Spinal cord (tissue), 10 donors: ENCODE results near the gene PPP2R1B. TPM values are rescaled to one million over a fixed set of nuclear protein-coding genes. Genes with fewer than 3 reads are reported as not detected.

Experiments
- DNase-seq, 6 donors: peaks; one replicate each; pipeline versions ENCODE4 v3.0.0 to v3.0.0-alpha.2; 2013 to 2015; ENCODE audit warnings: low spot score in 6 of 6, low read depth in 4 of 6
- H3K27ac ChIP-seq: one replicate; pipeline ENCODE4 v1.5.1; 2013; ENCODE audit warnings: low read depth, low read length, control low read depth
- H3K27me3 ChIP-seq: one replicate; pipeline ENCODE4 v1.6.1; 2013; ENCODE audit warnings: low read length; ENCODE audit not compliant: control insufficient read depth, insufficient read depth
- H3K36me3 ChIP-seq: one replicate; pipeline ENCODE4 v1.6.1; 2013; ENCODE audit warnings: low read length; ENCODE audit not compliant: control insufficient read depth, insufficient read depth
- H3K4me1 ChIP-seq: one replicate; pipeline ENCODE4 v1.6.1; 2013; ENCODE audit warnings: low read length; ENCODE audit not compliant: control insufficient read depth, insufficient read depth
- H3K4me3 ChIP-seq: one replicate; pipeline ENCODE4 v1.5.1; 2013; ENCODE audit warnings: low read depth, low read length, control low read depth
- H3K9me3 ChIP-seq: one replicate; pipeline ENCODE4 v1.6.1; 2013; ENCODE audit warnings: low read length; ENCODE audit not compliant: control insufficient read depth, insufficient read depth
- WGBS: methylation state at CpG from one replicate; pipeline ENCODE4 v1.1.5; 2013; ENCODE audit warnings: missing lambda C conversion rate; ENCODE audit not compliant: insufficient coverage; 5-methylcytosine and 5-hydroxymethylcytosine counted together
- polyA plus RNA-seq, 2 donors: library from polyadenylated mRNA; unstranded; fragments of 120-200 nt; gene quantifications; one replicate each; pipeline ENCODE4 v1.2.1, GENCODE V29; 2013; ENCODE audit not compliant: insufficient read length in 2 of 2
- total RNA-seq, 2 donors: library from RNA; depleted of rRNA in 1 of 2; stranded (reverse); fragments of 120-200 nt in 1 of 2; fragments of >200 nt in 1 of 2; gene quantifications; one replicate each; pipeline versions ENCODE4 v1.2.3 to v1.2.4, GENCODE V29; 2013 to 2014
- donor health status: healthy.

PPP2R1B gene
- total and polyA plus RNA-seq, 4 donors: 17.4 to 45.1 (median 23.1) TPM

GRCh38 chr11:111761036-111761435 is 5.2 kb downstream of the PPP2R1B start:
- H3K4me1 ChIP-seq: no peaks in the 10 kb centered on the region
- peak in 1 of 6 donors; percentile 91 for DNase-seq
- H3K27me3 ChIP-seq: no peaks in the 10 kb centered on the region
- H3K4me3 ChIP-seq: no peak overlapping the region
- H3K27ac ChIP-seq: no peak overlapping the region
- no peaks in the 10 kb centered on the region for H3K9me3 ChIP-seq
- H3K36me3 ChIP-seq: peaks cover 34% of the 10 kb centered on the region
- WGBS: 100% methylated on average over 2 of the region's 4 CpGs

- Histone ChIP-seq H3K4me1 (no peaks in the 10 kb centered on the region), H3K4me3 (no peak overlapping the region), H3K27ac (no peak overlapping the region), H3K9me3 (no peaks in the 10 kb centered on the region), H3K27me3 (no peaks in the 10 kb centered on the region), H3K36me3 (peaks cover 40% of the 10 kb centered on the region)
- WGBS: 88% methylated on average over 3 of the region's 5 CpGs
- DNase-seq: no peak
These were observed 6.3 kb downstream of the PPP2R1B start for GRCh38 chr11:111759778-111760407.

- no peaks in the 10 kb centered on the region for H3K9me3 ChIP-seq
- DNase-seq: no peak
- no peaks in the 10 kb centered on the region for H3K27me3 ChIP-seq
- H3K27ac ChIP-seq: no peak overlapping the region
- no peak overlapping the region for H3K4me3 ChIP-seq
- H3K36me3 ChIP-seq: peaks cover 40% of the 10 kb centered on the region
- H3K4me1 ChIP-seq: no peaks in the 10 kb centered on the region
These were observed 6.8 kb downstream of the PPP2R1B start for GRCh38 chr11:111759376-111759775.

GRCh38 chr11:111756097-111756496 is 10.1 kb downstream of the PPP2R1B start:
- 96% methylated on average over 5 of the region's 6 CpGs for WGBS
- DNase-seq: no peak
- Histone ChIP-seq H3K27ac (no peak overlapping the region), H3K36me3 (peaks cover 52% of the 10 kb centered on the region), H3K4me3 (no peak overlapping the region), H3K4me1 (no peaks in the 10 kb centered on the region), H3K27me3 (no peaks in the 10 kb centered on the region), H3K9me3 (no peaks in the 10 kb centered on the region)

GRCh38 chr11:111749646-111750045 is 16.5 kb downstream of the PPP2R1B start:
- no peak overlapping the region for H3K4me3 ChIP-seq
- peaks cover 1% of the 10 kb centered on the region for H3K9me3 ChIP-seq
- peak in 1 of 6 donors; percentile 64 for DNase-seq
- no peaks in the 10 kb centered on the region for H3K4me1 ChIP-seq
- no peaks in the 10 kb centered on the region for H3K27me3 ChIP-seq
- H3K27ac ChIP-seq: no peak overlapping the region
- peaks cover 46% of the 10 kb centered on the region for H3K36me3 ChIP-seq

- no peak for DNase-seq
- H3K27ac ChIP-seq: no peak overlapping the region
These were observed 18.0 kb downstream of the PPP2R1B start for GRCh38 chr11:111748035-111748804.

DNA sequence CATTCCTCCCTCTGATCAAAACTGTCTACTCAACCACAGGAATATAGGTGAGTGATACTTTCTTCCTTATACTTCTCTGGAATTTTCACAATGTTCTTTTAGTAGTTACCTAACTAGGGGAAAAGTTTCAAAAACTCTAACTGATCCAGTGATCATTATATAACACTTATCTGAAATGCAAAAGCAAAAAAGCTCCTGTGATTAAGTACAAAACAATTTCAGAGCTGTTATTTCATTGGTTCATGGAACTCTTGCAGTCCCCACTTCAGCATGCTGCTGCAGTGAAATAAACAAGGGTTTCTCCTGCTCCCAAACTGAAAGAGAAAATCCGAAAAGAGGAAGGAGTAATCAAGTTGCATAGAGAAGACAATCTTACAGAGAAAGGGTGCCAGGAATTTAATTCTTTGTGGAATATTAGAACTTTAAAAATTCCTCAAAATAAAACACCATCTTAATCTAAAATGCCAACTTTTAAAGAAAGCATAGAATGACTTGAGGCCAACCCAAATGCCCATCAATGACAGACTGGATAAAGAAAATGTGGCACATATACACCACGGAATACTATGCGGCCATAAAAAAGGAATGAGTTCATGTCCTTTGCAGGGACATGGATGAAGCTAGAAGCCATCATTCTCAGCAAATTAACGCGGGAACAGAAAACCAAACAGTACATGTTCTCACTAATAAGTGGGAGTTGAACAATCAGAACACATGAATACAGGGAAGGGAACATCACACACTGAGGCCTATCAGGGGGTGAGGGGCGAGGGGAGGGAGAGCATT is 20.3 kb downstream of the PPP2R1B start:
- 100% methylated on average over 2 of the region's 6 CpGs for WGBS
- no peak overlapping the region for H3K27ac ChIP-seq
- peaks cover 30% of the 10 kb centered on the region for H3K36me3 ChIP-seq
- H3K27me3 ChIP-seq: no peaks in the 10 kb centered on the region
- DNase-seq: no peak
- no peaks in the 10 kb centered on the region for H3K4me1 ChIP-seq
- H3K4me3 ChIP-seq: no peak overlapping the region
- peaks cover 1% of the 10 kb centered on the region for H3K9me3 ChIP-seq

More at GRCh38 chr11:111748035-111748804, 18.0 kb downstream of the PPP2R1B start:
- H3K27me3 ChIP-seq: no peaks in the 10 kb centered on the region
- WGBS: 69% methylated on average over 5 of the region's 7 CpGs
- no peaks in the 10 kb centered on the region for H3K4me1 ChIP-seq
- H3K4me3 ChIP-seq: no peak overlapping the region
- H3K9me3 ChIP-seq: peaks cover 1% of the 10 kb centered on the region
- H3K36me3 ChIP-seq: peaks cover 38% of the 10 kb centered on the region

DNA sequence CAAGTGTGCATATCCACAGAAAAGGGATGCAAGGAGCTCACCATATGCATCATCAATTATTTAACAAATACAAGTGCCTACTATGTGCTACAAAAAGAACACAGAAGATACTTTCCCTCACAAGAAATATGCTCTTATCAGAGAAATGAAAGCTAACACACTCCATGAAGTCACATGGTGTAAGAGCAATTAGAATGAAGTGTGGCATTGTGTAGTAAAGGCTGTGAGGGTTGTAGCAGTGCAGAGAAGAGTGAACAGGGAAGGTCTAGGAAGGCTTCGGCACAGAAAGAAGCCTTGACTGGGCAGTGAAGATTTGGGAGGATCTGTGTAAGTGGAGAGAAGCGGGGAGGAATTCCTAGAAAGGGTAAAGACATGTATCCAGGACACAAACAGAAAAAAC is 22.5 kb downstream of the PPP2R1B start:
- Histone ChIP-seq H3K27me3 (no peaks in the 10 kb centered on the region), H3K4me1 (no peaks in the 10 kb centered on the region), H3K27ac (no peak overlapping the region), H3K9me3 (peaks cover 1% of the 10 kb centered on the region), H3K4me3 (no peak overlapping the region), H3K36me3 (peaks cover 21% of the 10 kb centered on the region)
- DNase-seq: no peak
- WGBS: 92% methylated on average over 2 of the region's 2 CpGs

DNA sequence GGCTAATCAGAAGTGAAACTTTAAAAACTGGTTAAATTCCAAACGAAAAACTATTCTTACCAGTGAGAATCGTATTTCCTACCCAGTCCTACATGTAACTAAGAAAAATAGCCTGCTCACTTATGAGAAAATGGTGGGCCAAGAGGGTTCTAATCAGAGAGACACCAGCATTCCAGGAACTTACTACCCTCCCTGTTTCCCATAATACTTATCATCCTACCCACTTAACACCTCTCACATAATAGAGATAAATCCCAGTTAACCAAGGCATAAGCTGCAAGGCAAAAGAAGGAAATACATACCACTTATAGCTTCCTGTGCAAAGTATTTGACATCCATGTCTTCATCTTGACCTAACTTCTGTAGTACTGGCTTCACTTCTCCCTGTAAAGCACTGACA is 24.4 kb downstream of the PPP2R1B start:
- H3K36me3 ChIP-seq: peaks cover 22% of the 10 kb centered on the region
- H3K4me1 ChIP-seq: peaks cover 11% of the 10 kb centered on the region
- H3K9me3 ChIP-seq: peaks cover 1% of the 10 kb centered on the region
- no peaks in the 10 kb centered on the region for H3K27me3 ChIP-seq
- no peak overlapping the region for H3K4me3 ChIP-seq
- H3K27ac ChIP-seq: no peak overlapping the region
- no CpG with 5 or more reads among the region's 2 CpGs for WGBS
- DNase-seq: no peak
